Endothelial cell of umbilical vein (primary cell): Measurements from ENCODE around the gene BZW1.

Experiments
- GATA2 ChIP-seq: IDR thresholded peaks from 2 replicates; pipeline ENCODE4 v1.7.0; 2011; ENCODE audit warnings: low read depth, mild to moderate bottlenecking, moderate library complexity, mixed read lengths, low read length; ENCODE audit not compliant: insufficient read length, insufficient read depth
- POLR2A ChIP-seq: IDR thresholded peaks from 2 replicates; pipeline ENCODE4 v1.6.1; 2012; ENCODE audit warnings: low read depth, mild to moderate bottlenecking, control low read depth, low read length
- TF ChIP-seq, protein P1 (sequence below), 2 donors: IDR thresholded peaks; 1 replicate in 1 of 2; 2 replicates in 1 of 2; pipeline ENCODE4 v1.5.1; 2011; ENCODE audit warnings: low read length in 2 of 2, mild to moderate bottlenecking in 2 of 2, moderate library complexity in 2 of 2, control low read depth in 1 of 2, inconsistent platforms in 1 of 2, low read depth in 1 of 2; ENCODE audit not compliant: insufficient read depth in 1 of 2; ENCODE audit errors: extremely low read depth in 1 of 2

GRCh38 chr2:200786826-200787225 is 24.9 kb upstream of the BZW1 start:
- TF ChIP-seq POLR2A (no peak), GATA2 (no peak)
- TF ChIP-seq, protein P1, sequence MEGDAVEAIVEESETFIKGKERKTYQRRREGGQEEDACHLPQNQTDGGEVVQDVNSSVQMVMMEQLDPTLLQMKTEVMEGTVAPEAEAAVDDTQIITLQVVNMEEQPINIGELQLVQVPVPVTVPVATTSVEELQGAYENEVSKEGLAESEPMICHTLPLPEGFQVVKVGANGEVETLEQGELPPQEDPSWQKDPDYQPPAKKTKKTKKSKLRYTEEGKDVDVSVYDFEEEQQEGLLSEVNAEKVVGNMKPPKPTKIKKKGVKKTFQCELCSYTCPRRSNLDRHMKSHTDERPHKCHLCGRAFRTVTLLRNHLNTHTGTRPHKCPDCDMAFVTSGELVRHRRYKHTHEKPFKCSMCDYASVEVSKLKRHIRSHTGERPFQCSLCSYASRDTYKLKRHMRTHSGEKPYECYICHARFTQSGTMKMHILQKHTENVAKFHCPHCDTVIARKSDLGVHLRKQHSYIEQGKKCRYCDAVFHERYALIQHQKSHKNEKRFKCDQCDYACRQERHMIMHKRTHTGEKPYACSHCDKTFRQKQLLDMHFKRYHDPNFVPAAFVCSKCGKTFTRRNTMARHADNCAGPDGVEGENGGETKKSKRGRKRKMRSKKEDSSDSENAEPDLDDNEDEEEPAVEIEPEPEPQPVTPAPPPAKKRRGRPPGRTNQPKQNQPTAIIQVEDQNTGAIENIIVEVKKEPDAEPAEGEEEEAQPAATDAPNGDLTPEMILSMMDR (IDR thresholded peaks at IDR 0.05; ENCODE audit: extremely low read depth in 1 of 2, insufficient read depth in 1 of 2, low read depth in 1 of 2, low read length in 2 of 2): no peak
